NCI-H82 treated with DMSO at 0.1 percent for 48 hours (cell line): Measurements from ENCODE around the gene UBTD1.
"Not testable (repeated sequence)": the region's sequence is repeated elsewhere in the genome, so short reads cannot be mapped to it uniquely, and the experiment has no call there.

Experiments
- DNase-seq: peaks from one replicate; lab custom pipeline; 2025; ENCODE audit not compliant: unreplicated experiment; lab: John Stamatoyannopoulos, UW

UBTD1 gene, protein sequence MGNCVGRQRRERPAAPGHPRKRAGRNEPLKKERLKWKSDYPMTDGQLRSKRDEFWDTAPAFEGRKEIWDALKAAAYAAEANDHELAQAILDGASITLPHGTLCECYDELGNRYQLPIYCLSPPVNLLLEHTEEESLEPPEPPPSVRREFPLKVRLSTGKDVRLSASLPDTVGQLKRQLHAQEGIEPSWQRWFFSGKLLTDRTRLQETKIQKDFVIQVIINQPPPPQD

DNA sequence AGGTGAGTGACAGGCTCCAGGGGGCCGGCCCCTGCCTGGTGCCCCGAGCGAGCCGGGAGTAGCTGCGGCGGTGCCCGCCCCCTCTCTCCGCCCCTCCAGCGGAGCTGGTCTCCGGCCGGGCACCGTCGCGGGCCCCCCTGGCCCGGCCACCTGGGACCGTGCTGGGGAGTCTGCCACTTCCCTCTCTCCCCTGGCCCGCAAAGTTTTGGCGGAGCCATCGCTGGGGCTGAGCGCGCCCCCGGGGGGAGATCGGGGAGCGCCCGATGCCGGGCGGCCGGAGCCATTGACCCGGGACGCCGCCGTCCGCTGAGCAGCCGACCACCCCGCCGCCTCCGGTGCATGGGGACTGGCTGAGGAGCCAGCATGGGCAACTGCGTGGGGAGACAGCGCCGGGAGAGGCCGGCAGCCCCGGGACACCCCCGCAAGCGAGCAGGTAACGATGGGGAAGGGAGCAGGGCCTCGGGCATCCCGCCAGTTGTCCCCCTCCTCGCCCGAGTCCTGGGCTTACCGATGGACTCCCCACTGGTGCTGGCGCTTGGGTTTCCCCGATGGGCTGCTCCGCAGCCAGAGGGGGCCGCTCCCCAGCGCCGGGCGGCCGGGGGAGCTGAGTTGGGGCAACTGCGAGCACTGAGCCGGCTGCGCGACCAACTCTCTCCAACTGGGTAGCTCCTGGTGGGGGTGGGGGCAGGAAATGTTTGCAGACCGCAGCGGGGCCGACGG is at the start of gene UBTD1:
UBTD1 (plus strand) TSS at position 84 of the 720 bp plus-strand sequence; CDS start at position 364, 280 bp downstream.
- no peak for DNase-seq

DNA sequence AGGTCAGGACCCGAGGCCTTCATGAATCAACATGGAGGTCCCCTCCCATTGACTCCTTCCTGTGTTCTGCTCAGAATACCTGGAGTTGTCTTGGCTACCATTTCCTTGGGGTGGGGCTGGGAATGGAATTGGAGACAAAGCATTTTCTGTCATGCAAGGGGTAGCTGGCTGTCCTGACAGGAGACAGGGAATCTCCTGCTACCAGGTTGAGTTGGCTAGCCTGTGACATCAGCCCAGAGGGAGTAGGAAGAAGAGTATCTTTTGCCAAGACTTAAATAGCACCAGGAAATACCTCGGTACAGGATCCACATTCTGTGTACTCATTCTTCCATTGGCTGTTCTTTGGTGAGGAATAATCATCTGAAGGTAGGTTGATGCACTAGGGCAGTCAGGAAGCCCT is 47.9 kb upstream of the UBTD1 start:
- DNase-seq = no peak

DNA sequence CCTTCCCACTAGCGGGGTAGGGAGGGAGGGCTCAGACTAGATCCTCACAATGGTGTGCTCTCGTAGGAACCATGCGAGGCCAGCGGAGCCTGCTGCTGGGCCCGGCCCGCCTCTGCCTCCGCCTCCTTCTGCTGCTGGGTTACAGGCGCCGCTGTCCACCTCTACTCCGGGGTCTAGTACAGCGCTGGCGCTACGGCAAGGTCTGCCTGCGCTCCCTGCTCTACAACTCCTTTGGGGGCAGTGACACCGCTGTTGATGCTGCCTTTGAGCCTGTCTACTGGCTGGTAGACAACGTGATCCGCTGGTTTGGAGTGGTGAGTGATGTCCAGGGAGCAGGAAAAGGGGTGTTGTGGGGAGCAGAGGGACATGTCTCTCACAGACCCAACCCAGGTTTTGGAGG is 47.1 kb upstream of the UBTD1 start:
- DNase-seq = no peak

DNA sequence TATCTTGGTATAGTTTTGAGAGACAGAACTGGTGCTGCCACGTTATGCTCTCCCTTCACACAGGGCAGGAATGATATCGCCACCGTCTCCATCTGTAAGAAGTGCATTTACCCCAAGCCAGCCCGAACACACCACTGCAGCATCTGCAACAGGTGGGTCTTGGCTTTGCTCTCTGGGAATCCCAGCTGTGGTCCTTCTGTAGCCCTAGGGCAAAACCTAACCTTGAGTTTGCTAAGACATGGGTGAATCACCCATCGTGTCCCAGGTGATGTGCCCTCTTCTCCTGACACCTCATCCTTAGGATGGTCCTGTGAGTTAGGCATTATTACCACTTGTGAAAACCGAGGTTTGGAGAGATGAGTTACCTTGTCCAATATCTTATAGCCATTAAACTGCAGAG is 46.4 kb upstream of the UBTD1 start:
- DNase-seq = no peak

DNA sequence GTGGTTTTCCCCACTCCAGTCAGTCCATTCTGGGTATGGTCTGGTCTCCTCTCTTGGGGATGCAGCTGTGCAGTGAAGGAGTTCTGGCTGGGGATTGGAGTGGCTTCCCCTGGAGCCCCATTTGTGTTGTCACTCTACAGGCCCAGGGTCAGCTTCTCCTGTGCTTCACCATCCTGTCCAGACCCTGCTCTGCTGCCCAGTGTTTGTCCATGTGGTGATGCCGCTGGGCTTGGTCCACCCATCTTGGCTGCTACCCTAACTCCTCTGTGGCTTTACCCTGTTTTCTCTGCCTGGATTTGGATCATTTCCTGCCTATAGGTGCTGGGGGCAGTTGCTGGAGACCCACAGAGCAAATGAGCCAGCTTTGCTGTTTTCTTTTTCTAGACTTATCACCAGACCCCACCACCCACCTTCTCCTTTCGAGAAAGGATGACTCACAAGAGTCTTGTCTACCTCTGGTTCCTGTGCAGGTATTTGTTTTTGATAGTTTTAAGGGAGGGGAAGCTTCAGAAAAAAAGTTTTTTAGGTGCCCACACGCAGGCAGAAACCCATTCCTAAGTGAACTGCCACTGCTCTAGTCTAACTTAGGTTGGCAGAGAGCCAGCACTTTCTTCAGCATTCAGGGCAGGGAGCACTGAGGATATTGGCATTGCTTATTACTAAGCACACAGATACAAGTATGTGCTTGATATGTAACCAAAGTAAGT is 44.2 kb upstream of the UBTD1 start:
- DNase-seq = no peak

DNA sequence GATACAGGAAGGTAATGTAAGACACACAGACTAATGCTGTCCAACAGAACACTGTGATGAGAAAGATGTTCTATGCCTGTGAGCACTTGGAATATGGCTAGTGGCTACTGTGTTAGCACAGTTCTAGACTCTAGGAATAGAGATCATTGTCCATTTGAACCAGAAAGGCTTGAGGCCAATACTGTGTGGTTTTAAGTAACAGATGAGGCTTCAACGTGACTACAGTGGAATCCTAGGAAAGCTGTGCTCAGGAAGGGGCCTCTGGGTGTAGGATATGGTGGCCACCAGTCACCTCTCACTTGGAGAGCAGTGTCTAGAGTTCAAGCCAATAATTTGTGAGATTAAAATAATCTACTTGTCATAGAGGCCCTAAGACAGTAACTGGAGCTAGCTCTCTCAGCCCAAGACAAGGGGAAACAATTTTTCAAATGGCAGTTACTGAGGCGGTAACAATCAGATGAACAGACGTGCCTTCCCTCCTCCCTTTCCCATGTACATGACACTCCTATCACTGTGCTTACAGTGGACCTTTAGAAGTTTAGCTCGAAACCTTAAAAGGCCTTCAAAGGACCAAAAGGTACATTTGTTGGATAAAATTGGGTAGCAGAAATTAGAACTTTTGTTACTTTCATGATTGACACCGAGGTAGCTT is 42.6 kb upstream of the UBTD1 start:
- no peak for DNase-seq

DNA sequence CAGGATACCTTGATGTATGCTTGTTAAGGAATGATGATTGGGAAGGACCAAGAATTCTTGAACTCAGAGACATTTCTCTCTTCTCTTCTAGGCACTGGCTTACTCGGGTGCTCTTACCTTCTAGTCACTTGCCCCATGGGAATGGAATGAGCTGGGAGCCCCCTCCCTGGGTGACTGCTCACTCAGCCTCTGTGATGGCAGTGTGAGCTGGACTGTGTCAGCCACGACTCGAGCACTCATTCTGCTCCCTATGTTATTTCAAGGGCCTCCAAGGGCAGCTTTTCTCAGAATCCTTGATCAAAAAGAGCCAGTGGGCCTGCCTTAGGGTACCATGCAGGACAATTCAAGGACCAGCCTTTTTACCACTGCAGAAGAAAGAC is 42.0 kb upstream of the UBTD1 start:
- no peak for DNase-seq

DNA sequence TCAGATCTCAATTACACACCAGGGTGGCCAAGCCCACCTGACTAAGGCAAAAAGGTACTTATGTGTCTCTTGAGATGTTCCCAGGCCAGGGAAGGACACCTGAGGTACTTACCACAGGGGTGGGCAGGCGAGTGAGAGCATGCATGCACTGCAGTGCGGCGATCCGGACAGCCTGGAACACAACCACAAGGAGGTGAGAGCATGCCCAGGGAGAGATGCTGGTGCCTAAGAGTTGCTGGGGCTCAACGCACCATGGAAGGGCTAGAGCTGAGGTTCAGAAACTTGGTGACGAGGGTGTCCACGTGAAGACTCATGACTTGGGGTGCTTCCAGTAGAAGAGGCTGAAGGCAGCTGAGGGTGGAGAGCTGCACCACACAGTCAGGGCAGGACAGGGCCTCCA is 39.6 kb upstream of the UBTD1 start:
- no peak for DNase-seq

DNA sequence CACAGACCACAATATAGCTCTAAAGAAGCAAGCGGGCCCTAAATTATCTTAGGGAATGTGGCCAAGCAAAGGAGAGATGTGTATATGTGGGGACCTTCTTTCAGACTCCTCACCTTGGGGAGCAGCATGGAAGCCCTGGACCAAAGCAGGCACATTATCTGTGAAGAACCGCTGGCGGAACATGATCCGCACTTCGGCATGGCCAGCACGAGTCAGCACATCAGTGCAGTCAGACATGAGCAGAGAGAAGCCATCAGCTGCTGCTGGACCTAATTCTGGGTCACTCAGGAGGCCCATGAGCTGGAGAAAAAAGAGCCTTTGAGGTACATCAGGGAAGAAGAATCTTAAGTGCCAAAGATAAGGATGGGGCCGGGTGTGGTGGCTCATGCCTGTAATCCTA is 38.8 kb upstream of the UBTD1 start:
- DNase-seq = no peak

DNA sequence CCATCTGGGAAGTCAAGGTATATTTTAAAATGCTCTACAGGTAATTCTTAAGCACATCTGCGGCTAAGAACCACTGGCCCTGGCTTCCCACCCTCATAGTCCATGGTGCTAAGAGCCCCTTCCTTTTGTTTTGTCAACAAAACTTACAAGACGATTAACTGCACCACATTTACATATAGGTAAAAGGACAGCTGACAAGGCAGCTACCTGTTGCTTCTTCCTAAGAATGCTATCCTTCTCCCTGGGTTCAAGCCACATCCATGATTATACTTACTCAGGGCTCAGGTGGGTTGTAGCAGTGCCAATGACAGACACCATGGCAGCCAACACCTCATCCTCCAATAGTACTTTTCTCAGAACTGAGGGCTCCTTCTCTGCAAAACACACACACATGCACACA is 36.4 kb upstream of the UBTD1 start:
- DNase-seq = no peak

DNA sequence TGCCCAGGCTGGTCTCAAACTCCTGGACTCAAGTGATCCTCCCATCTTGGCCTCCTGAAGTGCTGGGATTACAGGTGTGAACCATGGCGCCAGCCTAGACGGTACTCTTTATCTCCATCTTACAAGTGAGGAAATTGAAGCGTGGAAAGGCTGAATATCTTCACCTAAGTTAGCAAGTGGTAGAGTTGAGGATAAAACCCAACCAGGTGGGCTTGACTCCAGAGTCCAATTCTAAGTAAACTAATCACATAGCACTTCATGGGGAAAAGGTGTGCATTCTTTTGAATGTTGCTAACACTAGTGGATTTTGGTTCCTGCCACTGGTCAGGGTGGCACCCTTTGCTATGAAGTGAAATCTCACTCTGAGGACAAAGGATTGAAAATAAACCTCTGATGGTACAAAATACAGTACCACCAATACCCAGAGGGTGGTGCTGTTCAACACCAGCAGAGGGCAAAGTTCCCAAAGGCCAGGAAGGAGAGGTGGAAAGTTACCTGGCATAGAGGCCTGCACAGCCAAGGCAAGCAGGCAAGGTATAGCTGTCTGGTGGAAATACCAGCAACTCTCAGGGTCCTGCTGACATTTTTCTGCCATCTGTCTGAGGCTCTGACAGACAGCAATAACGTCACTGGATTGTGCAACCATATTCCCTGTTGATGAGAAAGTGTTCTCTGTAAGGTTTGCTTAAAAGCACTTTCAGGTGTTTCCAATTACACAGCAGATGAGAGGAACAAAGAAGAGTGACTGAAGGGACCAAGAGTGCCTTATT is 35.2 kb upstream of the UBTD1 start:
- DNase-seq = no peak

DNA sequence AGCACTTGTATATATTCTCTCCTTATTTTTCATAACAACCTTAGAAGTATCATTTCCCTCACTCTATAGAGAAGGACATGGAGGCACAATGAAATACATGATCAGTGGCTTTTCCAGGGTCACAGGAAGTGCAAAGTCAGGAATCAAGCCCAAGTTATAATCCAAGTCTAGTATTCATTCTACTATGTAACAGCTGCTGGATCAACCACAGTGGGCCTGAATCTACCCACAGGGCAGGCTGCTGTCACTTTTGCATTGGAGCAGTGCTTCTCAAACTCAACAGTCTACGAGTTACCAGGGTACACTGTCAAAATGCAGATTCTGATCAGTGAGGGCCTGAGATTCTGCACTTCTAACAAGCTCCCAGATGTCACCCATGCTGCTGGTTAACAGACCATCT is 34.5 kb upstream of the UBTD1 start:
- DNase-seq = no peak

DNA sequence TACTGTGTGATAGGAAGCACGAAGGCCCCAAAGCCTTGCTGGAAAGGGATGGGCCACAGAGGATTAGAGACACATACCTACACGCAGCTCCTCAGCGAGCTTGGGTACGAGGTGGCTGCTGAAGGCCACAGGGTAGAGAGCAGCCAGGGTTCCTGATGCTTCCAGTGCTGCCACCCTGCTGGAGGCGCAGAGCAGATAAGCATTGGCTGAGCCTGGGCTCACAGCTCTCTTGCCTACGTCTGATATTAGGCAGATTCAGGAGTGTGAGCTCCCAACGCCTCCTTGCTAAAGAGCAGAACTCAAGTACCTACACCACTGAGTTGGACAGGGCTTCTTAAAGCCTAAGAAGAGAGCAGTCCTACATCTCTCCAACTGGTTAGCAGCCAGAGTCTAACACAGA is 32.7 kb upstream of the UBTD1 start:
- no peak for DNase-seq

DNA sequence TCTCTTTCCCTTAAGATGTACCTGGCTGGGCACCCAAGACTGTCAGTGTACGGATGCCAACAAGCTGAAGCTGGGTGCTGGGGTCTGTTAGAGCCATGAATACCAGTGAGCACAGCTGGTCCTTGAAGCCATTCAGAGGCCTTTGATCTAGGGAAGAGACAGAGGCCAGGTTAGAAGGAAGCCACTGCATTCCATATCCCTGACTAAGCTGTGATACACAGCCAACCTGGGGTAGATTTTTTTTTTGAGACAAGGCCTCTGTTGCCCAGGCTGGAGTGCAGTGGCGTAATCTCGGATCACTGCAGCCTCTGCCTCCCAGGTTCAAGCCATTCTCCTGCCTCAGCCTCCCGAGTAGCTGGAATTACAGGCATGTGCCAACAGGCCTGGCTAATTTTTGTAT is 32.0 kb upstream of the UBTD1 start:
- no peak for DNase-seq

DNA sequence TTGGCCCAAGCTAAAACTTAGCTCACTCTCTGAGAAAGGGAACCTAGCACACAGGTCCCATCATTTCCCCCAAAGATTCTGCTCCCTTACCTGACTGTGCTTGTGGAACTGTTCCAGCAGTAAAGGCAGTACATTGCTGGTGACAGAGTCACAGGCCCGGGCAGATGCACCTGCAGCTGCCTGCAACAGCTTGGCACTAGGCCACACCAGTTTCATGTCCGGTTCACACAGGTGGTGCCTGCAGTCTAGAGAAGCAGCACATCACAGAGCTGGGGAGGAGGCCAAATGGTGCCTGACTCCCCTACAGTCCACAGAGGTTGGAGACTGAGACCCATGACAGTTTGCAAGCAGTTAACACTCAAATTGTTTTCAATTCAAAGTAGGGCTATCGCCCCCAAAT is 30.6 kb upstream of the UBTD1 start:
- DNase-seq = no peak

DNA sequence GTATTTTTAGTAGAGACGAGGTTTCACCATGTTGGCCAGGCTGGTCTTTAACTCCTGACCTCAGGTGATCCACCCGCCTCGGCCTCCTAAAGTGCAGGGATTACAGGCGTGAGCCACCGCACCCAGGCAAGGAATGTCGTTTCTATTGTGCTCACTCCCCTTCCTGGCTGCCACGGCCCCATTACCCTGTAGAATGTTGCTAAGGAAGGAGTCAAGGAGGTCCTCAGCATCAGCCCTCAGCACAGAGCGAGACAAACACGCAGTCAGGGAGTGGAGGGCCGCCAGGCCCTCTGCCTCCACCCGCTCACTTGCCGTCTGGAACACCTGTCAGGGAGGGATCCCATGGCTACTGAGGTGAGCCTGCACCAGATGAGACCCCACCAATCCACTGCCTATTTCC is 29.9 kb upstream of the UBTD1 start:
- not testable (repeated sequence) for DNase-seq

DNA sequence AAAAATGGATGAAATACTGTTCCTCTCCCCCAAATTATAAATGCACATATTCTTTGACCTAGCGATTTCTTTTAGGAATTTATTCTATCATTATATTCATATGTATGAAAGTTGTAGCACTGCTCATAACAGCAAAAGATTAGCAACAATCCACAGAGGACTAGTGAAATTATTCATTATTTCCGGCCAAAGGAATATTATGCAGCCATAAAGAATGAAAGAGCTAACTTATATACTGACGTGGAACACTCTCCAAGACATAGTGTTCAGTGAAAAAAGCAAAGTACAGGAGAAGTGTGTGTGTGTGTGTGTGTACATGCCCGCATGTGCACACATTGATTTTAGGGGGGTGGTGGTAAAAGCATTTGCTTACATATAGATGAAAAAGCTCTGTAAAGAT is 23.8 kb upstream of the UBTD1 start:
- DNase-seq = no peak

DNA sequence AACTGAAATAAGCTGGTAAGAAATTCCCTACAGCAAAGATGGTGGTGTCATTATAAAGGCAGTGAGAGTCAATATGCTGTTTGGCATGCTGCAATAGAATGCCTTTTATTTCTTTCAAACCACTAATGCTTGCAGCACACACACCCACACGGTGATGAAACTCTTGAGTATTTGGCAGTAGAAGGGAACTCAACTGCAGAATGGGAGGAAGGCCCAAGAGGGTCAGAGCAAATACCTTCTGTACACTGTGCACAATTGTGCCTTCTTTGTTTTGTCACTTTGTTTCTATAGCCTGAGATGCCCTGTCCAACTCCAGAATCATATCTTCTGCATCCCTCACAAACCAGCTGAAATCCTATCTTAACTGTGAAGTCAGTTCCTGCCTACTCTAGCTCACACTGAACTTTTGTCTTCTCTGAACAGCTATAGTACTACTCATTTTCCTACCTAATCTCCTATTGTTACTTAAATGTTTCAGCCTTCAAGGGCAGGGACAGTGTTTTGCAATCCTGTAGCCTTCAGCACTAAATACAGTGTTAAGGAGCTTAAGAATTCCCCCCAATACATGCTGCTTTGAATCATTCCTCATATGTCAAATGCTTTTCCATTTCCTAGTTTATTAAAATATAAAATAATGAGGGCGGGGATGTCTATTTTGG is 22.7 kb upstream of the UBTD1 start:
- DNase-seq = no peak

DNA sequence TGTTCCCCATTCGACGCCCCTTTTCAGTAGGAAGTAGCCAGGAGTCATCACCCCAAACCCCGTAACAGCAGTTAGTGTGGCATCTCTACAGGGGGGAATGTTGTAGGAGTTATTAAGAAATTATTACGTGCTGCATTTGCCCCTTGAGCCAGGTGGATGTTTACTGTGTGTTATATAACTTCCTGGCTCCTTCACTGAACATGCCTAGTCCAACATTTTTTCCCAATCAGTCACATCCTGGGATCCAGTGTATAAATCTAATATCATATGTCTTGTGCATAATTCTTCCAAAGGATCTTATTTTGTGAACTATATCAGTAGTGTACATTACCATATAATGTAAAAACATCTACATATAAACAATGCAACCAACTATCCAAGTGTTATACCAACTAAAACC is 19.3 kb upstream of the UBTD1 start:
- DNase-seq = not testable (repeated sequence)

DNA sequence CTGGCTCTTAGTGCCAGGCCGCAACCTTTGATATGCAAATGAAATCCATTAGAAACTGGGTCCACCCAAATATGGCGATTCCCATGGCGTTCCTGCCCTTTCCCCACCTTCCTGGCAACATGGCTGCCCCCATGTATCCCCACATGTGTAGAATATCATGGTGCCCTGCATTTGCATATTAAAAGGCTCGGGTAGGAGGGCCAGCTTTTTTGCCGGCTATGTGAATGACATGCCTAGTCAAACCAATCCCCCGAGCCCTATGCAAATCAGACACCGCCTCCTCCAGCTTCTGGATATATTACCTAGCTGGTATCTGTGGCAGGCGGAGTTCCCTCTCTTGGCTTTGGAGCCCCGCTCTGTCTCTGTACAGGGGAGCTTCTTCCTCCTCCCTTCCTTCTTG is 18.8 kb upstream of the UBTD1 start:
- DNase-seq = no peak

DNA sequence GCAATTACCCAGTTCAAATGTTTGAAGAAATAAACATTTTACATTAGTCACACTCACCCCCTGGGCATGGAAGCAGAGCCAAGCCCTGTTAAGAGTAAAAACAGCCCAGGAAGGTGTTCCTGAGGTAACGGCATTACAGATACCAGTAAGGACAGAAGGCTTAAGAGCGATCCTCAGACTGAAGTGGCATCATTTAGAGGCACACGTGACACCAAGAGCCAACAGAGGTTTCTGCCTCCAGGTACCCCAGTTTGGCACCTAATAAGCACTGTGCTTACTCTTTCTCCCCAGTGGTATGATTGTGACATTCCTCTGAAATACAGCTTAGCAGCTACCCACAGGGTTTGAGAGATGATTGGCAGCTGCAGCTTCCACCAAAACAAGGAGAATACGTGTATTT is 17.7 kb upstream of the UBTD1 start:
- DNase-seq = no peak
